Measurements from ENCODE around the gene CYBA.

The CYBA gene

DNA sequence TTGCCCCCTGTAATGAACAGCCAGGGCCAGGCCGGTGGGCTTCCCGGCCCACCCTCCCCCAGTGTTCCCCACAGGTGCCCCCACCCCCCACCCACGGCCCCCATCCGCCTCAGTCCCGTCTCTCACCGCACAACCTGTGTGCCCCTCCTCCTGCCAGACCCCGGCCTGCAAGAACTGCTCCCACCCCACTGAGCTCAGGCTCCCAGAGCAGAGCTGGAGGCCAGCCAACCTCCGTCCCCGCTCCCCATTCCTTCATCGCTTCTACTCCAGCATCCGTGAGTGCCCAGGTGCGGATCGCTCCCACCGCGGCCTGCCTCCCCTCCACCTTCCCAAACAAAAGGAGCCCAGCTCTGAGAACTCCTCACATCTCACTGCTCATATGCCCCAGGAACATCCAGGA, 7.9 kb upstream of the CYBA start:
- DNase-seq (ENCODE audit: low spot score) = no peak
- TF ChIP-seq, protein P1, sequence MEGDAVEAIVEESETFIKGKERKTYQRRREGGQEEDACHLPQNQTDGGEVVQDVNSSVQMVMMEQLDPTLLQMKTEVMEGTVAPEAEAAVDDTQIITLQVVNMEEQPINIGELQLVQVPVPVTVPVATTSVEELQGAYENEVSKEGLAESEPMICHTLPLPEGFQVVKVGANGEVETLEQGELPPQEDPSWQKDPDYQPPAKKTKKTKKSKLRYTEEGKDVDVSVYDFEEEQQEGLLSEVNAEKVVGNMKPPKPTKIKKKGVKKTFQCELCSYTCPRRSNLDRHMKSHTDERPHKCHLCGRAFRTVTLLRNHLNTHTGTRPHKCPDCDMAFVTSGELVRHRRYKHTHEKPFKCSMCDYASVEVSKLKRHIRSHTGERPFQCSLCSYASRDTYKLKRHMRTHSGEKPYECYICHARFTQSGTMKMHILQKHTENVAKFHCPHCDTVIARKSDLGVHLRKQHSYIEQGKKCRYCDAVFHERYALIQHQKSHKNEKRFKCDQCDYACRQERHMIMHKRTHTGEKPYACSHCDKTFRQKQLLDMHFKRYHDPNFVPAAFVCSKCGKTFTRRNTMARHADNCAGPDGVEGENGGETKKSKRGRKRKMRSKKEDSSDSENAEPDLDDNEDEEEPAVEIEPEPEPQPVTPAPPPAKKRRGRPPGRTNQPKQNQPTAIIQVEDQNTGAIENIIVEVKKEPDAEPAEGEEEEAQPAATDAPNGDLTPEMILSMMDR (IDR thresholded peaks at IDR 0.05; ENCODE audit: extremely low read depth, missing control alignments) = no peak

DNA sequence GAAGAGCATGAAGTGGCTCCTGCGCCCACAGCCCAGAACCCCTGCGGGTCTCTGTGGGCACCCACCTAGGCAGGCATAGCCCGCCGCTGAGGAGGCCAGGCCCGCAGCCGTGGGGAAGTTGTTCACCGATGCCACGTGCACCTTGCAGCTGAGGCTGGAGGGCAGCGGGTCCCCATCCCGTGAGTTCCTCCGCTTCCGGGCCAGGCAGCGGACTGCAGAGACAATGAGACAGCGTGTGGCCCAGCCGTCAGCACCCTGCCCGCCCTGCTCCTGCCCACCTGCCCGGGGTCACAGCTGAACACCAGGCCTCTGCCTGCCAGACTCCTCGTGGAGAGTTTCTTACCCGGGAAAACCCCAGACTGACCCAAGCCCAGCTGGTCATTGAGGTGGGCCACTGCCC, 6.5 kb upstream of the CYBA start:
- TF ChIP-seq, protein P1 (IDR thresholded peaks at IDR 0.05; ENCODE audit: extremely low read depth, missing control alignments) = no peak

DNA sequence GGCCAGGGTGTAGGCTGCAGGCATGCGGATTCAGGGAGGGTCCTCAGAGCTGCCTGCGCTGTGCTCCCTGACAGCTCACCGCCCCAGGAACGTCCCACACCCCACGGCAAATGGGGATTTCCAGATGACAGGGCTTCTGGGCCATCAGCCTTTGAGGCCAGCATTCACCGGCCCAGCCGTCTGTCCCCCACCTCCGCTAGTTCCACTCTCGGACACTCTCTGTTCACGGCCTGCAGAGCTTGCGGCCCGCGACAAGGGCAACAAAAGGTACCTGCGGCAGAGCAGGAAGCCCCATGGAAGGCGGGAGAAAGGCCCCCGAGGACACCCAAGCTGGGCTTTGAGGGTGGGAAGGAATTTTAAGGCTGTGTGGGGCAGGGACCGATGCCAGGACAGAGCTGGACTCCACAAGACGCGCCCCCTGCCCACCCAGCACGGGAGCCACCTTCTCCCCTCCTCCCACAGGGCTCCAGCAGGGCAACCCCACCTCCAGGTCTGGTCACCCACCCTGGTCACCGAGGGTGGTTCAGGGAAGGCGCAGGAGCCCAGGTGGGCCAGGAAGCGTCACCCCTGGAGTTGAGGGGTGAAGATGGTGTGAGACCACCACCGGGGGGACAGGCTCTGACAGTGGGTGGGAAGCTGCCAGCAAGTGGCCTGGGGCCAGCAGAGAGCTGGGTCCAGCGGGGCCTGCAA, 5.6 kb upstream of the CYBA start:
- DNase-seq (ENCODE audit: low spot score) = no peak
- TF ChIP-seq, protein P1 (IDR thresholded peaks at IDR 0.05; ENCODE audit: extremely low read depth, missing control alignments) = no peak

More for the DNA sequence above, 6.5 kb upstream of the CYBA start:
- DNase-seq (ENCODE audit: low spot score) = no peak

DNA sequence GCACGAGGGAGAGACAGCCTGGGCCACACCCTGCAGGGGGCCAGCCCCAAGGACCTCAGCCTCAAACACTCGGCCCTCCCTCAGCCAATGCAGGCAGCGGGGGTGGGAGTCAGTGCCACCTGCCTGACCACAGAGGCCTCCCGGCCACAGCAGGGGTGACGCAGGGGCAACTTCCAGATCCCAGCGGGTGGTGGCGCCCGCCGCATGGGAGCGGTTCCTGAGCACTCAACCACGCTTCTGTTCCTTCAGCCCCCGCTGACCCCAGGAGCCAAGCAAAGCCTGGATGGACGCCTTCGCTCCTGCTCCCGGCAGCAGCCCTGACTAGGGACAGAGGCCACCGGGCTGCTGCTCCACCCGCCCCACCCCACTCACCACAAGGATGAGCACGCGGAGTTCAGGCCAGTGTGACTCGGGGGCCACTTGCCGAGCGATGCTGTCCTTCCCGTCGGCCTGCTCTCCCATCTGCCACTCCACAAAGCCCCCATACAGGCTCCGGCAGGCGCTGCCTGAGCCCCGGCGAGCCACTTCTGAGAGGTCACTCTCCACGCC, 5.0 kb upstream of the CYBA start:
- DNase-seq (ENCODE audit: low spot score) = no peak
- TF ChIP-seq, protein P1 (IDR thresholded peaks at IDR 0.05; ENCODE audit: extremely low read depth, missing control alignments) = no peak

DNA sequence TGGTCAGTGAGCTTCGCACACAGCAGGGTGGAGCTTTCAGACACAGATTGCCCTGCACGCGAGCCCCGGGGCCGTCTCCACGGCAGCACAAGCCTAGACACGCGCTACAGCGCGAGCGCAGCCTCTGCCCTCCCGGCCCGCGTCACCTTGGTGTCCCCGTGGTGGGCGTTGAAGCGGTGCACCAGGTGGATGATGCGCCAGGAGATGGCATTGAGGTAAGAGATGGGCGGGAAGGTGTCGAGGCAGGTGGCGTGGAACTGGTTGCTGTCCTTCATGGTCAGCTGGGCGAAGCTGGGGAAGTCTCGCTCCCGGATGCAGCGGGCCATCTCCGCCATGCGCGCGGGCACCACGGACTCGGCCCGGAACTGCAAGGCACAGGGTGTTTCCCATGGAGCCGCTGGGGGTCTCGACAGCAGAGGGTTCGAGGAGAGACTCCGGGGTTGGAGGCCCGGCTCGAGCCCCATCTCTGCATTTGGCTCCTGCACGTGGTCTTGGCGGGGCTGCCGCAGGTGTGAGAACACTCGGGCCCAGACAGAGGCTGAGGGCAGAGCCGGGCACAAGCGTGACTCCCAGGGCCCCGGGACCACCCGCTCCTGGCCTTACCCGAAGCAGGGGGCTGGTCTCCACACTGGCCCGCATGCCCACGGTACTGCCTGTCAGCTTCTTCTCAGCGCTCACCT, 4.3 kb upstream of the CYBA start:
- DNase-seq (ENCODE audit: low spot score) = no peak
- TF ChIP-seq, protein P1 (IDR thresholded peaks at IDR 0.05; ENCODE audit: extremely low read depth, missing control alignments) = no peak

DNA sequence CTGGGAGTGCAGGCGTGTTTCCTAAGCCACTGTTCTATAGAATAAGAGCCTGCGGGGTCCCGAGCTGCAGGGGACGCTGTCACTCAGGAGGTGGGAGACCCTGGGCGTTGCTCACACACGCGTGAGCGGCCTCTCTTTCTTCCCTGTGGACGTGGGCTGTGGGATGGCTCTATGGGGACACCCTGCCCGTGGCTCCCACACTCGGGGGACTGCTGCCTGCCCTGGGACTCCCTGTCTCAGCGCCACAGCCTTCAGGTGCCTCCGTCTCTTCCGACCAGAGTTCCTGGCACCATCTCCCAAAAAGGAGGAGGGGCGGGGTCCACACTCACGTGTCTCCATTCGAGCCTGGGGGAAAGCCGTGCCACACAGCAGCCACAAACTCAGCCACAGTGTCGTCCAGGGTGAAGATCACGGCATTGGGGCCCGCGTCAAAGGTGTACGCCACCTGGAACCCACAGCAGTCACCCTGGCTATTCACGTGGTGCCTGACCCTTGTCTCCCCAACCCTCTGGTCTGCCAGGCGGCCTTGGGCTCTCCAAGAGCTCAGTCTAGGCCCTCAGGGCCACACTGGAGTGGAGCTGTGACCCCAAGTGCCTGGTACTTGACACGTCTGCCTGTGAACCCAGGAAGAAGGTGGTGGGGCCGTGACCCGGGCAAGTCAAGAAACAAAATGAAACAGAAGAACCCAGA, 3.7 kb upstream of the CYBA start:
- DNase-seq (ENCODE audit: low spot score) = no peak
- TF ChIP-seq, protein P1 (IDR thresholded peaks at IDR 0.05; ENCODE audit: extremely low read depth, missing control alignments) = no peak
